Pancreas (tissue), 10 donors: Measurements from ENCODE around the gene BBX. TPM values are rescaled to one million over a fixed set of nuclear protein-coding genes. Genes with fewer than 3 reads are reported as not detected.

Experiments
- ATAC-seq, 4 donors: fragments of 200-7000 bp; cut with Tn5 transposase; one replicate each; pipeline versions ENCODE4 v1.8.0 to v1.9.1; 2020; ENCODE audit warnings: mild to moderate bottlenecking in 4 of 4, moderate library complexity in 4 of 4
- DNase-seq, 6 donors: peaks; one replicate each; pipeline ENCODE4 v3.0.0-alpha.2; 2020
- FAIRE-seq: peaks from 2 replicates; lab custom pipeline; 2012; peaks lifted over from hg19 to GRCh38; lab: Jason Lieb, UNC
- H3K27ac ChIP-seq, 4 donors: fragments of 200-600 bp; sonication (generic); 1 replicate in 3 of 4; 2 replicates in 1 of 4; pipeline versions ENCODE4 v1.5.0 to v1.8.0; 2020
- H3K27me3 ChIP-seq, 4 donors: fragments of 200-600 bp; one replicate each; pipeline ENCODE4 v1.8.0; 2021
- H3K36me3 ChIP-seq, 3 donors: fragments of 200-600 bp; sonication (generic) in 1 of 3; one replicate each; pipeline versions ENCODE4 v1.5.0 to v1.8.0; 2020 to 2021
- H3K4me1 ChIP-seq, 3 donors: fragments of 200-600 bp; one replicate each; pipeline ENCODE4 v1.8.0; 2021
- H3K4me3 ChIP-seq, 4 donors: fragments of 200-600 bp; sonication (generic) in 2 of 4; one replicate each; pipeline versions ENCODE4 v1.5.0 to v1.8.0; 2020 to 2021
- H3K9me3 ChIP-seq, 4 donors: fragments of 200-600 bp; one replicate each; pipeline ENCODE4 v1.8.0; 2021
- CTCF ChIP-seq, 4 donors: fragments of 200-600 bp; sonication (generic) in 3 of 4; IDR thresholded peaks; one replicate each; pipeline versions ENCODE4 v1.5.0 to v1.8.0; 2021; ENCODE audit warnings: antibody characterized with exemption in 4 of 4
- WGBS, 2 donors: extraction: QIAGEN DNeasy Blood & Tissue Kit; methylation state at CpG; one replicate each; pipeline ENCODE4 v1.1.7; 2013; 5-methylcytosine and 5-hydroxymethylcytosine counted together
- intact Hi-C, 3 donors: fragments of 100-400 bp; cut with DNase I; formaldehyde crosslinking; loops; one replicate each; pipeline versions ENCODE4 v1.11.1 to v1.14.2; 2022
- polyA plus RNA-seq, 2 donors: library from polyadenylated mRNA; stranded (reverse); fragments of 200-250 nt; gene quantifications; one replicate each; pipeline ENCODE4 v1.2.3, GENCODE V29; 2013
- total RNA-seq, 6 donors: library from RNA; stranded (reverse); fragmentation: NEBNext Ultra II Directional in 4 of 6; extraction: Animal tissue kit (Norgen Biotek cat#: 25700) in 4 of 6; gene quantifications; one replicate each; pipeline versions ENCODE4 v1.2.1 to v1.2.4, GENCODE V29; 2021 to 2023
- donor health status: healthy with polysubstance abuse.
- donor health status: DM: no; HTN: no; CAD: no; lungs with moderate emphysema.
- donor health status: DM: no; HTN: no; CAD: no.
- donor health status: control.
- donor health status: control.
- donor health status: Bipolar disorder and iron deficiency.
- donor health status: DM: yes; HTN: yes; CAD: no.
- donor health status: DM: no; HTN: no; CAD: no.
- donor health status: DM: no; HTN: no; CAD: no.
- donor health status: DM: yes; HTN: yes; CAD: no.

Gene BBX
- total and polyA plus RNA-seq, 8 donors: 3.9 to 43.8 (median 19.8) TPM

GRCh38 chr3:107857854-107858253 is 335.1 kb downstream of the BBX start:
- ATAC-seq (no peak), FAIRE-seq (no peak), DNase-seq (no peak)
- intact Hi-C loops: no loop called here
- Histone ChIP-seq H3K36me3 (no peaks in the 10 kb centered on the region), H3K4me3 (no peak overlapping the region), H3K27me3 (no peaks in the 10 kb centered on the region), H3K27ac (no peak overlapping the region), H3K9me3 (no peaks in the 10 kb centered on the region), H3K4me1 (no peaks in the 10 kb centered on the region)
- TF ChIP-seq CTCF (IDR thresholded peaks at IDR 0.05): no peak
- WGBS, 2 donors: 71 to 88% methylated on average over 5 of the region's 5 CpGs

GRCh38 chr3:107858876-107859275 is 336.1 kb downstream of the BBX start:
- FAIRE-seq: no peak
- Histone ChIP-seq H3K4me1 (no peaks in the 10 kb centered on the region), H3K9me3 (no peaks in the 10 kb centered on the region), H3K27me3 (no peaks in the 10 kb centered on the region), H3K36me3 (no peaks in the 10 kb centered on the region), H3K4me3 (no peak overlapping the region), H3K27ac (no peak overlapping the region)
- DNase-seq: no peak
- intact Hi-C loops: no loop called here
- no peak for TF ChIP-seq CTCF (IDR thresholded peaks at IDR 0.05)
- ATAC-seq: no peak
- 93 to 95% methylated on average over 2 of the region's 2 CpGs for WGBS, 2 donors

Other genes with a start within 250 kb of the BBX start
- not detected for gene CCDC54, start 145.5 kb upstream of the BBX start, total RNA-seq
- not detected for gene CCDC54, start 145.5 kb upstream of the BBX start, polyA plus RNA-seq